Mesendoderm (in vitro differentiated cells): ENCODE data around the gene YIPF1.

ENCODE experiments used
- DNase-seq: peaks from one replicate; pipeline ENCODE4 v3.0.0; 2013
- H2AK5ac ChIP-seq: 2 replicates; pipeline ENCODE4 v1.6.1; 2013; ENCODE audit warnings: low read length, inconsistent platforms
- H2BK120ac ChIP-seq: 2 replicates; pipeline ENCODE4 v1.6.1; 2013; ENCODE audit warnings: low read depth, mild to moderate bottlenecking, low read length, moderate library complexity, mixed read lengths
- H2BK15ac ChIP-seq: replicated peaks from 2 replicates; pipeline ENCODE4 v1.6.1; 2013; ENCODE audit warnings: low read depth, mild to moderate bottlenecking, moderate library complexity
- H2BK5ac ChIP-seq: 2 replicates; pipeline ENCODE4 v1.6.1; 2013; ENCODE audit warnings: low read length, inconsistent platforms
- H3K18ac ChIP-seq: 2 replicates; pipeline ENCODE4 v1.6.1; 2013; ENCODE audit warnings: mild to moderate bottlenecking, low read length, mixed read lengths
- H3K23ac ChIP-seq: one replicate; pipeline ENCODE4 v1.6.1; 2013; ENCODE audit warnings: low read length
- H3K27ac ChIP-seq: 2 replicates; pipeline ENCODE4 v1.5.1; 2013; ENCODE audit warnings: low read depth, mild to moderate bottlenecking, inconsistent platforms, low read length, moderate library complexity
- H3K27me3 ChIP-seq: 2 replicates; pipeline ENCODE4 v1.6.1; 2013; ENCODE audit warnings: low read length, control low read depth, mild to moderate bottlenecking, inconsistent platforms; ENCODE audit not compliant: insufficient read depth, poor library complexity
- H3K36me3 ChIP-seq: 2 replicates; pipeline ENCODE4 v1.6.1; 2013; ENCODE audit warnings: low read length, inconsistent platforms; ENCODE audit not compliant: control insufficient read depth, insufficient read depth
- H3K4ac ChIP-seq: one replicate; pipeline ENCODE4 v1.6.1; 2013; ENCODE audit warnings: low read depth, mild to moderate bottlenecking, low read length, moderate library complexity
- H3K4me1 ChIP-seq: 2 replicates; pipeline ENCODE4 v1.6.1; 2013; ENCODE audit warnings: low read depth, low read length, inconsistent platforms; ENCODE audit not compliant: control insufficient read depth
- H3K4me2 ChIP-seq: 2 replicates; pipeline ENCODE4 v1.6.1; 2013; ENCODE audit warnings: low read length
- H3K4me3 ChIP-seq: 2 replicates; pipeline ENCODE4 v1.5.1; 2013; ENCODE audit warnings: mild to moderate bottlenecking, low read length
- H3K56ac ChIP-seq: one replicate; pipeline ENCODE4 v1.6.1; 2013; ENCODE audit warnings: low read length
- H3K79me1 ChIP-seq: 2 replicates; pipeline ENCODE4 v1.6.1; 2013; ENCODE audit warnings: low read length, inconsistent platforms
- H3K79me2 ChIP-seq: 2 replicates; pipeline ENCODE4 v1.6.1; 2013; ENCODE audit warnings: mild to moderate bottlenecking, low read length; ENCODE audit not compliant: control insufficient read depth, insufficient read depth
- H3K9ac ChIP-seq: 2 replicates; pipeline ENCODE4 v1.6.1; 2013; ENCODE audit warnings: low read length, inconsistent platforms
- H4K5ac ChIP-seq: one replicate; pipeline ENCODE4 v1.6.1; 2013; ENCODE audit warnings: low read length
- H4K8ac ChIP-seq: one replicate; pipeline ENCODE4 v1.6.1; 2013; ENCODE audit warnings: low read depth, mild to moderate bottlenecking, control low read depth, low read length, moderate library complexity
- WGBS: extraction: QIAGEN DNeasy Blood & Tissue Kit; methylation state at CpG from one replicate; pipeline ENCODE4 v1.1.7; 2013; ENCODE audit warnings: low lambda C conversion rate, missing lambda C conversion rate; ENCODE audit not compliant: insufficient coverage; ENCODE audit errors: extremely low coverage; 5-methylcytosine and 5-hydroxymethylcytosine counted together

YIPF1 gene

DNA sequence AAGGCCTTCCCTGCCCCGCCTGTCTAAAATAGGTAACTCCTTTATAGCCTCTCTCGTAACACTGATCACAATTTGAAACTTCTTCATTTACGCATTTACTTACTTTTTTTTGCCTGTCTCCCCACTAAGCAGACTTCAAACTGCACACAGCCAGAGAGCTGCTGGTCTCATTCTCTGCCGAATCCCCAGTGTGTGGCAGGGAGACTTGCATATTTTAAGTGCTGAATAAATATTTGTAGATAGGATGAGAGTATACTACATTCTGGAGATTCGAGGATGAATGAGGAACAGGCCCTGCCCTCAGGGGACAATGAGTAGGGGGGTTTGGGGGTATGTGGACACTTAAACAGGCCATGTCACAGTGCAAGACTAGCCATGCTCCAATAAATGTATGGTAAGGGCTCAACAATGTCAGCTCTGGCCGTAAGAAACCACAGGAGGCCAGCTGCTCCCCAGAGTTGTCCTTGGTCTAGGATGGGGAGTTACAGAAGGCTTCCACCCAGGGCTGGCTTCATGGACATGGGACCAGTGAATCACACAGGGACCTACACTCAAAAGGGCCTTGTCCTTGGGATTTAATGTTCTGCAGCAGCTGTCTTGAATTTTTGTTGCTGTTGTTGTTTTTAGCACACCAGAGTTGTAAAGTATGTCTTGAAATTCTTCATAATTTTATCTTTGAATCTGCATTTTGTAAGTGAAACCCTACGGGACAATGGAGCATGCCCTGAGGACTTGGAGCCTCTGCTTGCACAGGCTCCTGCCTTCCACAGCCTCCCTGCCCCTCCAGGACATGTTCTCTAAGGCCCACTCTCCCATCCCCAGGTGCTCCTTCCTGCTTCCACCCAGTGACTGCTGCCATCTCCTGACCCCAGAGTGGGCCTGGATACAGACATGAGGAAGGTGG, 12.9 kb upstream of the YIPF1 start:
- no peaks in the 10 kb centered on the region for H3K79me2 ChIP-seq
- no peak overlapping the region for H2BK5ac ChIP-seq
- no peak overlapping the region for H3K23ac ChIP-seq
- H3K56ac ChIP-seq: no peak overlapping the region
- H3K36me3 ChIP-seq: no peaks in the 10 kb centered on the region
- H3K79me1 ChIP-seq: no peaks in the 10 kb centered on the region
- H3K9ac ChIP-seq: no peak overlapping the region
- no peak overlapping the region for H2AK5ac ChIP-seq
- no peak overlapping the region for H3K18ac ChIP-seq
- no peak overlapping the region for H2BK15ac ChIP-seq
- no peak overlapping the region for H4K5ac ChIP-seq
- DNase-seq: no peak
- no peak overlapping the region for H2BK120ac ChIP-seq
- H3K4ac ChIP-seq: no peak overlapping the region
- H3K4me3 ChIP-seq: no peak overlapping the region
- WGBS: no CpG with 5 or more reads among the region's 7 CpGs
- H4K8ac ChIP-seq: no peak overlapping the region
- no peaks in the 10 kb centered on the region for H3K27me3 ChIP-seq
- H3K27ac ChIP-seq: no peak overlapping the region
- H3K4me2 ChIP-seq: no peak overlapping the region
- no peaks in the 10 kb centered on the region for H3K4me1 ChIP-seq

DNA sequence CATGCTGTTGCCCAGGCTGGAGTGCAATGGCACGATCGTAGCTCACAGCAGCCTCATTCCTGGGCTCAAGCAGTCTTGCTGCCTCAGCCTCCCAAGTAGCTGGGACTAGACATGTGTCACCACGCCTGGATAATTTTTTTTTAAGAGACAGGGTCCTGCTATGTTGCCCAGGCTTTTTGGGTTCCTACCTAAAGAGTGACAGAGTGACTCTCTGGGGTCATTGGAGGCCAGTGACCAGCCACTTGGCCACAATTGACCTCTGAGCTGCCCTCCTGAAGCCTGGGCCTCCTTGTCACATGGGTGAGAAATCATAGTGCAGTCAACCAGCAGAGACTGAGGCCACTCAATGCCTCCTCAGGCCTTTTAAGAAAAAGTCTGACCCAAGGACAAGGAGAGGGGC, 10.1 kb upstream of the YIPF1 start:
- no peak overlapping the region for H3K23ac ChIP-seq
- no peaks in the 10 kb centered on the region for H3K4me1 ChIP-seq
- no peak overlapping the region for H4K8ac ChIP-seq
- H2BK15ac ChIP-seq: no peak overlapping the region
- H4K5ac ChIP-seq: no peak overlapping the region
- H2AK5ac ChIP-seq: no peak overlapping the region
- H3K4me2 ChIP-seq: no peak overlapping the region
- no peak overlapping the region for H2BK5ac ChIP-seq
- no CpG with 5 or more reads among the region's 3 CpGs for WGBS
- DNase-seq: no peak
- H3K4me3 ChIP-seq: no peak overlapping the region
- H3K79me2 ChIP-seq: no peaks in the 10 kb centered on the region
- H3K18ac ChIP-seq: no peak overlapping the region
- no peak overlapping the region for H3K9ac ChIP-seq
- H3K27ac ChIP-seq: no peak overlapping the region
- no peaks in the 10 kb centered on the region for H3K79me1 ChIP-seq
- H3K36me3 ChIP-seq: no peaks in the 10 kb centered on the region
- H3K4ac ChIP-seq: no peak overlapping the region
- H2BK120ac ChIP-seq: no peak overlapping the region
- H3K56ac ChIP-seq: no peak overlapping the region
- H3K27me3 ChIP-seq: no peaks in the 10 kb centered on the region

DNA sequence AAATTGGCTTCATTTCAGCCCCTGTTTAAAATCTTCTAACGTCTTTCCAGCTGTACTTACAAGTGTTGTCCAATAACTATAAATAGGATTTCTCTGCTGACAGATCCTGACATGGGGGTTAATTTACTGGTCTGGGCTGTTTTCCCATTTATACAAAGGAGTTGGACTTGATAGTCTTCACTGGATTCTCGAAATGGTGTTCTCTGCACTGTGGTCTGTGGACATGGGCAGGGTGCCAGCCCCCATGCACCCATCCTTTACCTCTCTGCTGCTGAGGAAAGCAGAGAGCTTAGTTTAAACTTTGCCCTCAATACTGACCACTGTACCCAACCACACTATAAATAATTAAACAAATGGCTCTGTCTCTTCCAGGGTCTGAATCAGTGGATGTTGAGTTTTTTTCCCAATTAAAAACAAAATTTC, 9.6 kb upstream of the YIPF1 start:
- Histone ChIP-seq H2BK15ac (no peak overlapping the region), H2BK5ac (no peak overlapping the region), H3K4me1 (no peaks in the 10 kb centered on the region), H3K4ac (no peak overlapping the region), H3K79me1 (no peaks in the 10 kb centered on the region), H4K8ac (no peak overlapping the region), H3K9ac (no peak overlapping the region), H2BK120ac (no peak overlapping the region), H3K79me2 (no peaks in the 10 kb centered on the region), H3K27me3 (no peaks in the 10 kb centered on the region), H3K4me3 (no peak overlapping the region), H4K5ac (no peak overlapping the region), H3K36me3 (no peaks in the 10 kb centered on the region), H3K23ac (no peak overlapping the region), H2AK5ac (no peak overlapping the region), H3K27ac (no peak overlapping the region), H3K18ac (no peak overlapping the region), H3K4me2 (no peak overlapping the region), H3K56ac (no peak overlapping the region)
- DNase-seq: no peak
- WGBS: no CpG with 5 or more reads among the region's 2 CpGs

DNA sequence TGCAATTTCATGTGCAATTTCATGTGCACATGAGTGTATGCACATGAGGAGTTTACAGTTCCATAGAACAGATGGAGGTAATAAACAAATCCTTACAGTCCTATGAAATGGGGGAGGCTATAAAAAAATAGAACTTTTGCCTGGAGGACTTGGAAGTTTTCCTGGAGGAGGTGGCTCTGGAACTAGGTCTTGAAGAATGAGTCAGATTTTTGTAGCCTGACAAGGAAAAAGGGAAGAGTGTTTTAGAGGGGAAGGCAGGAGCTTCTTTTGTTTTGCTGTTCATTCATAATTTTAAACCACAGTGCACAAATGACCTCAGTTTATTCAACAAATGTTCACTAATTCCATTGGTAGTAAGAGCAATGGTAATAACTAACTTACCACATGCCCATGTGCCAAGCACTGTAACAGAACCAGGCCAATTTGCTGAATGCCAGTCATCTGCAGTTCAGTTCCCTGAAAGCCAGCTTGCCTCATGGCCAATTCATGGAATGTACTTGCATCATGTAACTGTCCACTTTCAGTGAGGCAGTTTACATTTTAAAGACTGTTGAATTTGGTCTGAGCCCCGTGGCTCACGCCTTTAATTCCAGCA, 7.1 kb upstream of the YIPF1 start:
- no peak overlapping the region for H3K4me3 ChIP-seq
- no peak overlapping the region for H3K27ac ChIP-seq

GRCh38 chr1:53895421-53895820, 5.8 kb upstream of the YIPF1 start:
- H3K18ac ChIP-seq: no peak overlapping the region
- H3K27ac ChIP-seq: no peak overlapping the region
- H2AK5ac ChIP-seq: no peak overlapping the region
- H2BK5ac ChIP-seq: no peak overlapping the region
- no peak overlapping the region for H2BK120ac ChIP-seq
- H3K36me3 ChIP-seq: no peaks in the 10 kb centered on the region
- no peak overlapping the region for H3K4ac ChIP-seq
- H3K4me2 ChIP-seq: no peak overlapping the region
- whole genome bisulfite sequencing: no CpG with 5 or more reads among the region's 6 CpGs
- no peak overlapping the region for H3K56ac ChIP-seq
- H2BK15ac ChIP-seq: no peak overlapping the region
- H3K4me3 ChIP-seq: no peak overlapping the region
- peak overlapping the region; percentile 73 for H3K23ac ChIP-seq
- no peak overlapping the region for H3K9ac ChIP-seq
- no peaks in the 10 kb centered on the region for H3K79me1 ChIP-seq
- H4K5ac ChIP-seq: no peak overlapping the region
- H3K4me1 ChIP-seq: no peaks in the 10 kb centered on the region
- H3K79me2 ChIP-seq: no peaks in the 10 kb centered on the region
- no peak overlapping the region for H4K8ac ChIP-seq
- DNase-seq: no peak
- H3K27me3 ChIP-seq: no peaks in the 10 kb centered on the region

More for the DNA sequence above, 7.1 kb upstream of the YIPF1 start:
- Histone ChIP-seq H4K5ac (no peak overlapping the region), H3K4me2 (no peak overlapping the region), H2BK5ac (no peak overlapping the region), H3K4ac (no peak overlapping the region), H3K27me3 (no peaks in the 10 kb centered on the region), H3K18ac (no peak overlapping the region), H3K56ac (no peak overlapping the region), H3K79me1 (no peaks in the 10 kb centered on the region), H4K8ac (no peak overlapping the region), H3K9ac (no peak overlapping the region), H2BK120ac (no peak overlapping the region), H2BK15ac (no peak overlapping the region), H3K23ac (no peak overlapping the region), H2AK5ac (no peak overlapping the region), H3K4me1 (no peaks in the 10 kb centered on the region), H3K79me2 (no peaks in the 10 kb centered on the region), H3K36me3 (no peaks in the 10 kb centered on the region)
- no peak for DNase-seq
- WGBS: no CpG with 5 or more reads among the region's 2 CpGs
